Ramos (cell line): ENCODE measurements around the gene OR5I1.
"Not testable (repeated sequence)": the region's sequence is repeated elsewhere in the genome, so short reads cannot be mapped to it uniquely, and the experiment has no call there.

Experiments
- in situ Hi-C: fragments of 300-500 bp; cut with MboI; formaldehyde crosslinking; loops from one replicate; pipeline ENCODE4 v1.14.3; 2022; ENCODE audit warnings: low sequenced_read_pairs; ENCODE audit not compliant: unreplicated experiment

Gene OR5I1

GRCh38 chr11:55936300-55936699 lies at the start of gene OR5I1:
TSS of gene OR5I1 (minus strand) at chr11:55936400. CDS start at chr11:55936400, 0 bp downstream.
- in situ Hi-C loops = loop anchor here (25.0 kb wide), 1 partner anchor 851 kb away; no protein-coding TSS in a partner anchor

- in situ Hi-C loops = no loop called here
These were observed 34.7 kb upstream of the OR5I1 start for GRCh38 chr11:55970935-55971334.

- in situ Hi-C loops = no loop called here
These were observed 33.6 kb upstream of the OR5I1 start, which contains the start of gene OR10AG1 for GRCh38 chr11:55969845-55970244. TSS of gene OR10AG1 (minus strand) at chr11:55969945. CDS start at chr11:55969907, 38 bp downstream.

- in situ Hi-C loops = no loop called here
These were observed 31.7 kb upstream of the OR5I1 start for GRCh38 chr11:55967914-55968313.

- in situ Hi-C loops = no loop called here
These were observed 30.2 kb upstream of the OR5I1 start for GRCh38 chr11:55966391-55966790.

- in situ Hi-C loops = no loop called here
These were observed 20.3 kb upstream of the OR5I1 start for GRCh38 chr11:55956521-55956920.

- in situ Hi-C loops = loop anchor here (25.0 kb wide), 1 partner anchor 838 kb away; no protein-coding TSS in a partner anchor
These were observed 13.1 kb upstream of the OR5I1 start for GRCh38 chr11:55949330-55949729.

- in situ Hi-C loops = loop anchor here (25.0 kb wide), 1 partner anchor 844 kb away; no protein-coding TSS in a partner anchor
These were observed 6.7 kb upstream of the OR5I1 start for GRCh38 chr11:55942785-55943392.

- in situ Hi-C loops = no loop called here
These were observed 15.7 kb downstream of the OR5I1 start for GRCh38 chr11:55920537-55920936.

GRCh38 chr11:55914482-55914881 lies 21.7 kb downstream of the OR5I1 start, which contains the start of gene OR5W2:
TSS of gene OR5W2 (minus strand) at chr11:55914582. CDS start at chr11:55914582, 0 bp downstream.
- in situ Hi-C loops = no loop called here

GRCh38 chr11:55902308-55902707 lies 33.9 kb downstream of the OR5I1 start:
- in situ Hi-C loops = no loop called here

- in situ Hi-C loops = no loop called here
These were observed 41.0 kb downstream of the OR5I1 start for GRCh38 chr11:55895216-55895615.

GRCh38 chr11:55885481-55885880 lies 50.7 kb downstream of the OR5I1 start:
- in situ Hi-C loops = not testable (repeated sequence)
